Thyroid gland (tissue), 4 donors: Measurements from ENCODE around the gene EFHD1. TPM values are rescaled to one million over a fixed set of nuclear protein-coding genes. Genes with fewer than 3 reads are reported as not detected.

Source experiments
- DNase-seq, 2 donors: peaks; one replicate each; pipeline ENCODE4 v3.0.0-alpha.2; 2019
- H3K27ac ChIP-seq, 3 donors: fragments of 200-600 bp; sonication (generic); 1 replicate in 2 of 3; 2 replicates in 1 of 3; pipeline ENCODE4 v1.5.1; 2016 to 2019; ENCODE audit warnings: mild to moderate bottlenecking in 1 of 3, moderate library complexity in 1 of 3
- H3K27me3 ChIP-seq: fragments of 200-600 bp; sonication (generic); one replicate; pipeline ENCODE4 v1.5.1; 2019
- H3K36me3 ChIP-seq, 2 donors: fragments of 200-600 bp; sonication (generic); one replicate each; pipeline ENCODE4 v1.5.1; 2016 to 2019
- H3K4me1 ChIP-seq, 2 donors: fragments of 200-600 bp; sonication (generic); one replicate each; pipeline ENCODE4 v1.5.1; 2017 to 2019
- H3K4me3 ChIP-seq, 3 donors: fragments of 200-600 bp; sonication (generic); replicated peaks in 1 of 3; 1 replicate in 2 of 3; 2 replicates in 1 of 3; pipeline ENCODE4 v1.5.1; 2016; ENCODE audit warnings: mild to moderate bottlenecking in 1 of 3
- H3K9me3 ChIP-seq: fragments of 200-600 bp; sonication (generic); one replicate; pipeline ENCODE4 v1.5.1; 2017
- CTCF ChIP-seq, 6 experiments: fragments of 200-600 bp in 3 of 6; fragments of 450-650 bp in 3 of 6; sonication (generic) in 3 of 6; IDR thresholded peaks; one replicate each; pipeline ENCODE4 v1.5.1; 2016 to 2019; ENCODE audit warnings: antibody characterized with exemption in 6 of 6, mild to moderate bottlenecking in 2 of 6, inconsistent platforms in 1 of 6, moderate library complexity in 1 of 6
- POLR2A ChIP-seq, 2 donors: fragments of 450-650 bp; IDR thresholded peaks; one replicate each; pipeline ENCODE4 v1.6.1; 2017; ENCODE audit warnings: antibody characterized with exemption in 2 of 2, mild to moderate bottlenecking in 2 of 2, moderate library complexity in 1 of 2
- WGBS, 2 donors: methylation state at CpG; one replicate each; pipeline ENCODE4 v1.1.5; 2017; 5-methylcytosine and 5-hydroxymethylcytosine counted together
- intact Hi-C: fragments of 100-400 bp; cut with DNase I; formaldehyde crosslinking; loops from one replicate; pipeline ENCODE4 v1.15.1; 2023
- total RNA-seq, 4 donors: library from RNA; depleted of rRNA; stranded (reverse); fragments of >200 nt; gene quantifications; one replicate each; pipeline ENCODE4 v1.2.3, GENCODE V29; 2016

EFHD1 gene
- total RNA-seq, 4 donors from 2014 or later: 6.9 to 17.5 (median 14.8) TPM

- intact Hi-C loops: no loop called here
- Histone ChIP-seq H3K4me3 (no peak overlapping the region), H3K27me3 (no peaks in the 10 kb centered on the region), H3K36me3 (no peaks in the 10 kb centered on the region), H3K4me1 (no peaks in the 10 kb centered on the region), H3K27ac (no peak overlapping the region), H3K9me3 (no peaks in the 10 kb centered on the region)
- TF ChIP-seq POLR2A (IDR thresholded peaks at IDR 0.05) (no peak), CTCF (IDR thresholded peaks at IDR 0.05) (no peak)
- WGBS, 2 donors: 75 to 81% methylated on average over 1 of the region's 1 CpG
- no peak for DNase-seq
Measured at GRCh38 chr2:232626584-232626983, 6.8 kb upstream of the EFHD1 start.

- Histone ChIP-seq H3K27ac (no peak overlapping the region), H3K4me1 (no peaks in the 10 kb centered on the region), H3K36me3 (no peaks in the 10 kb centered on the region), H3K27me3 (no peaks in the 10 kb centered on the region), H3K9me3 (no peaks in the 10 kb centered on the region), H3K4me3 (no peak overlapping the region)
- no peak for DNase-seq
- TF ChIP-seq POLR2A (IDR thresholded peaks at IDR 0.05) (no peak), CTCF (IDR thresholded peaks at IDR 0.05) (no peak)
- WGBS, 2 donors: 80 to 84% methylated on average over 10 of the region's 10 CpGs
- intact Hi-C loops: no loop called here
Measured at GRCh38 chr2:232628466-232629128, 4.8 kb upstream of the EFHD1 start.

GRCh38 chr2:232629129-232629475, 4.3 kb upstream of the EFHD1 start:
- Histone ChIP-seq H3K9me3 (no peaks in the 10 kb centered on the region), H3K4me1 (peaks cover 0 to 4% of the 10 kb centered on the region in 2 donors), H3K36me3 (no peaks in the 10 kb centered on the region), H3K27ac (no peak overlapping the region), H3K27me3 (no peaks in the 10 kb centered on the region), H3K4me3 (no peak overlapping the region)
- TF ChIP-seq POLR2A (IDR thresholded peaks at IDR 0.05) (no peak), CTCF (IDR thresholded peaks at IDR 0.05) (no peak)
- WGBS, 2 donors: 91% methylated on average over 2 of the region's 2 CpGs
- DNase-seq: no peak
- intact Hi-C loops: no loop called here

GRCh38 chr2:232632229-232632903, 1.0 kb upstream of the EFHD1 start:
- Histone ChIP-seq H3K4me3 (peak overlapping the region in 2 of 3 donors; percentile 64 to 77), H3K27me3 (no peaks in the 10 kb centered on the region), H3K9me3 (no peaks in the 10 kb centered on the region), H3K27ac (peak overlapping the region in 2 of 3 donors; percentile 61 to 78), H3K4me1 (peaks cover 4 to 13% of the 10 kb centered on the region in 2 donors), H3K36me3 (no peaks in the 10 kb centered on the region)
- intact Hi-C loops: loop anchor here (10.0 kb wide), 1 partner anchor 62 kb away; the partner anchor contains the start of gene GIGYF2
- no peak for DNase-seq
- no peak for TF ChIP-seq POLR2A (IDR thresholded peaks at IDR 0.05)
- TF ChIP-seq CTCF (IDR thresholded peaks at IDR 0.05): no peak
- 39% methylated on average over 19 of the region's 19 CpGs for WGBS, 2 donors

- 2 to 3% methylated on average over 27 to 29 of the region's 40 CpGs for WGBS, 2 donors
- H3K27me3 ChIP-seq: no peaks in the 10 kb centered on the region
- H3K36me3 ChIP-seq: no peaks in the 10 kb centered on the region
- intact Hi-C loops: loop anchor here (10.0 kb wide), 1 partner anchor 62 kb away; the partner anchor contains the start of gene GIGYF2
- H3K9me3 ChIP-seq: no peaks in the 10 kb centered on the region
- H3K4me1 ChIP-seq: peaks cover 4 to 13% of the 10 kb centered on the region in 2 donors
- peak overlapping the region in 2 of 3 donors; percentile 64 to 77 for H3K4me3 ChIP-seq
- H3K27ac ChIP-seq: peak overlapping the region; percentile 34 to 78 (median 61)
- TF ChIP-seq POLR2A (IDR thresholded peaks at IDR 0.05) (no peak), CTCF (IDR thresholded peaks at IDR 0.05) (peak in 1 of 6 experiments; percentile 34)
- DNase-seq: peak; percentile 42 to 44
Measured at GRCh38 chr2:232632904-232633412, 446 bp upstream of the EFHD1 start.
